Measurements from ENCODE around the gene KDELR3.

Gene KDELR3

DNA sequence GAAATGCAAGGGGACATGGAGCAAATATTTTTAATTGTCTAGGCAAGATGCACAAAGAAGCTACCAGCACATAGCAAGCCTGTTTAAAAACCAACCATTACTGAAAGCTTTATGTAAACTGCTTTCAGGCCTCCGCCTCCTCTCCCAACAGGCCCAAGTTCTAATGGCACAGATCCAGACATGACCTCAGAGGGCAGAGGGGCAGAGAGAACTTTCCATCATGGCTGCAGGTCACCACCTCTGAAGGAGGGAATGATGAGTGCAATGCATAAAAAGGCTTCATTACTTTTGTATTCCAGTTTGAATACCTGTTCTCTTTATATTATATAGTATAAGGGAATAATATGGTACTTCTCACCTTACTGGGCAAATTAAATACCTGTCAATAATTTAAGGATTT is 23.0 kb downstream of the KDELR3 start:
- no peak overlapping the region for H3K4me3 ChIP-seq (ENCODE audit: low read length)
- no peak overlapping the region for H3K9ac ChIP-seq (ENCODE audit: low read depth, low read length)
- H3K36me3 ChIP-seq (ENCODE audit: insufficient read depth, low read length): peaks cover 94% of the 10 kb centered on the region
- peaks cover 44% of the 10 kb centered on the region for H3K4me1 ChIP-seq (ENCODE audit: control insufficient read depth, insufficient read depth, low read length)
- H3K9me3 ChIP-seq (replicated peaks; ENCODE audit: low read length): no peaks in the 10 kb centered on the region
- H3K27me3 ChIP-seq (ENCODE audit: control insufficient read depth, insufficient read depth, low read length): no peaks in the 10 kb centered on the region
- H3K4me2 ChIP-seq (ENCODE audit: low read length): no peak overlapping the region

GRCh38 chr22:38491707-38492348 is 23.9 kb downstream of the KDELR3 start:
- Histone ChIP-seq H3K4me2 (ENCODE audit: low read length) (no peak overlapping the region), H3K9ac (ENCODE audit: low read depth, low read length) (no peak overlapping the region), H3K36me3 (ENCODE audit: insufficient read depth, low read length) (peaks cover 94% of the 10 kb centered on the region), H3K9me3 (replicated peaks; ENCODE audit: low read length) (no peaks in the 10 kb centered on the region), H3K4me3 (ENCODE audit: low read length) (no peak overlapping the region), H3K27me3 (ENCODE audit: control insufficient read depth, insufficient read depth, low read length) (no peaks in the 10 kb centered on the region), H3K4me1 (ENCODE audit: control insufficient read depth, insufficient read depth, low read length) (peaks cover 44% of the 10 kb centered on the region)

DNA sequence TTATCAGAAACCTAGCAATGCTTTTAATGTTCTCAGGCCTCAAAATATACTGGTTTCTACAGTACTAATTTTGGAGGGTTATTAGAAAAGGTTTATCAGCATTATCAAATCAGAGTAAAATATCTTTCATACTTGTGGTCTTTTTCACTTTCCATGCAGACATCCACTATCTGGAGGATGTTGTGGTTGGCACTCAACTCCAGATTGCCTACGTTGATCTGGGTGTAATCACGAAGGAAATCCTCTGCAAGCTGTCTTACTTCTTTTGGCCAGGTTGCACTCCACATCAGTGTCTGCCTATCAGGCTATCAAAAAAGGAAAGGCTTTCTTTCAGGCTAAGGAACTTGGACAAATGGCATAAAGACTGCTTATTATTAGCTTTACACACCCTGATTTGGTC is 26.6 kb downstream of the KDELR3 start:
- Histone ChIP-seq H3K9ac (ENCODE audit: low read depth, low read length) (peak overlapping the region; percentile 30), H3K4me1 (ENCODE audit: control insufficient read depth, insufficient read depth, low read length) (peaks cover 44% of the 10 kb centered on the region), H3K36me3 (ENCODE audit: insufficient read depth, low read length) (peaks cover 96% of the 10 kb centered on the region)

DNA sequence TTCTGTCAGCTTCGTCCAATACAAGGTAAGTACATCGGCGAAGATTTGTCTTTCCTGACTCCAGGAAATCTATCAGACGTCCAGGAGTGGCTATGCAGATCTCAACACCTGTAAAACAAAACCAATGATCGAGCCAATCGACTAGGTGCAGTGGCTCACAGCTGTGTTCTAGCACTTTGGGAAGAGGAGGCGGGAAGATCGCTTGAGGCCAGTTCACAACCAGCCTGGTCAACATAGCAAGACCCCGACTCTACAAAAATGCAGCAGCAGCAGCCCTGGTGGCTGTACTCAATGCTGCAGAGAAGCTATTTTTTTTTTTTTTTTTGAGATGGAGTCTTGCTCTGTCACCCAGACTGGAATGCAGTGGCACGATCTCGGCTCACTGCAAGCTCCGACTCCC is 27.0 kb downstream of the KDELR3 start:
- peak overlapping the region; percentile 22 for H3K4me2 ChIP-seq (ENCODE audit: low read length)
- H3K4me1 ChIP-seq (ENCODE audit: control insufficient read depth, insufficient read depth, low read length): peaks cover 44% of the 10 kb centered on the region
- H3K27me3 ChIP-seq (ENCODE audit: control insufficient read depth, insufficient read depth, low read length): no peaks in the 10 kb centered on the region
- H3K36me3 ChIP-seq (ENCODE audit: insufficient read depth, low read length): peaks cover 95% of the 10 kb centered on the region
- H3K9ac ChIP-seq (ENCODE audit: low read depth, low read length): peak overlapping the region; percentile 30
- H3K4me3 ChIP-seq (ENCODE audit: low read length): no peak overlapping the region
- H3K9me3 ChIP-seq (replicated peaks; ENCODE audit: low read length): no peaks in the 10 kb centered on the region

More for the DNA sequence above, 26.6 kb downstream of the KDELR3 start:
- peak overlapping the region; percentile 31 for H3K4me2 ChIP-seq (ENCODE audit: low read length)
- H3K9me3 ChIP-seq (replicated peaks; ENCODE audit: low read length): no peaks in the 10 kb centered on the region
- H3K4me3 ChIP-seq (ENCODE audit: low read length): no peak overlapping the region
- no peaks in the 10 kb centered on the region for H3K27me3 ChIP-seq (ENCODE audit: control insufficient read depth, insufficient read depth, low read length)

DNA sequence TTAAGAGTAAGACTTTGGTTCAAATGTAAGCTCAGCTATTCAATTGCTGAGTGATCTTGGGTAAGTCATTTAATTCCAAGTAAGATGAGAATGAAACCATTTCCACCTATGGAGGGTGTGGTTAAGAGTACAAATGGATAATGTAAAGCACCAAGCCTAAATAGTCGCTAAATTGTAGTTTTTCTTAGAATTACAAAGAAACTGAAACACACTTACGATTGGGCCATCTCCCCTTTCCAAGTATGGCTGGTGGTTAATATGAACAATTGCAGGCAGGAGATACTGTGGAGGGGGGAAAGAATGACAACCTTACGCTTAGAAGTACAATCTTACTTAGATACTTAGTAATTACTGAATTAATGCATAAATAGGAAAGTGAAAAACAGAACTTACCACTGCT is 30.0 kb downstream of the KDELR3 start:
- Histone ChIP-seq H3K9ac (ENCODE audit: low read depth, low read length) (no peak overlapping the region), H3K4me3 (ENCODE audit: low read length) (no peak overlapping the region), H3K36me3 (ENCODE audit: insufficient read depth, low read length) (peaks cover 89% of the 10 kb centered on the region), H3K9me3 (replicated peaks; ENCODE audit: low read length) (no peaks in the 10 kb centered on the region), H3K4me1 (ENCODE audit: control insufficient read depth, insufficient read depth, low read length) (peaks cover 33% of the 10 kb centered on the region), H3K4me2 (ENCODE audit: low read length) (no peak overlapping the region), H3K27me3 (ENCODE audit: control insufficient read depth, insufficient read depth, low read length) (no peaks in the 10 kb centered on the region)

DNA sequence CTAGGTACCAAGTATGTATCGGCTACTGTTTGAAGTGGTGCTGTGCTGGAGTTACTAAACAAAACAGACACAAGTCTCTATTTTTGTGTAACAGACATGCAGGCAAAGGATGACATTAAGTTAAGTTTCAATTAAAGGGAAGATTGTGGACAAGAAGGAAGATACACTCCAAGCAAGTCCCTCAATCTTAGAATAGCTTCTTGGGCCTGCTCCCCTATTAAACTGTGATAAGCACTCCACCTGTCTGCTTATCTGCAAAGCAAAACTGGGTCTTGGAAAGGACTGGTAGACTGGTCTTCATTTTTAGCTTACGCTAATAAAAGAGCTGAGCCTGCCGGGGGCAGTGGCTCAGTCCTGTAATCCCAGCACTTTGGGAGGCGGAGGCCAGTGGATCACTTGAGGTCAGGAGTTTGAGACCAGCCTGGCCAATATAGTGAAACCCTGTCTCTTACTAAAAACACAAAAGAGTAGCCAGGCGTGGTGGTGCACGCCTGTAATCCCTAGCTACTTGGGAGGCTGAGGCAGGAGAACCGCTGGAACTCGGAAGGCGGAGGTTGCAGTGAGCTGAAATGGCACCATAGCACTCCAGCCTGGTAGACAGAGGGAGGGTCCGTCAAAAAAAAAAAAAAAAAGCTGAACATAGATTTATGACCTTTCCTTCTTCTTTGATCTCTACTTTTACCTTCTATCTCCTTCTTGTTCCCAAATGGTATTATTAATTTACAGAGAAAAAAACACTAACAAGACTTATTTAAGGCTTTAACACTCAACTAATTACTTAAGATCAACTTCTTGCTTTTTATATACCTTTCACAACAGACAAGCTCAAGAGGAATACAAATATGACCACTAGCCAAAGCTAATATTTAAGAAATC is 34.1 kb downstream of the KDELR3 start:
- Histone ChIP-seq H3K9me3 (replicated peaks; ENCODE audit: low read length) (no peaks in the 10 kb centered on the region), H3K4me3 (ENCODE audit: low read length) (no peak overlapping the region), H3K27me3 (ENCODE audit: control insufficient read depth, insufficient read depth, low read length) (no peaks in the 10 kb centered on the region), H3K4me1 (ENCODE audit: control insufficient read depth, insufficient read depth, low read length) (peaks cover 21% of the 10 kb centered on the region), H3K4me2 (ENCODE audit: low read length) (peak overlapping the region; percentile 91), H3K36me3 (ENCODE audit: insufficient read depth, low read length) (peaks cover 74% of the 10 kb centered on the region), H3K9ac (ENCODE audit: low read depth, low read length) (no peak overlapping the region)

DNA sequence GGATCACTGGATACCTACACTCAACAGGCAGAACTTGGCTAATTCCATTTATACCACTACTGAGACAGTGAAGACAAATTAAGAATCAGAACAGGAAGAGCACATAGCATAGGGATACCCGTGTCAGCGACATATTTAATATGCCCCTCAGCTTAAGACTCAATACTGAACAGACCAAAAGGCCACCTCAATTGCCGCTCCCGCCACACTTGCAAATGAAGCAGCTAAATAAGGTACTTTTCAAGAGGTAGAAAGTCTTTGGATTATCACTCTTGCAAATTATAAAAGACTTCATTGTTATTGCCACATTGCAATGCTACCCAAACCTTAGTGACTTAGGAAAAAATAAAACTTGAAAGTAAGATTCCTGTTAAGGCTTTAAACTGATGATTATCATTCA is 35.1 kb downstream of the KDELR3 start:
- H3K9me3 ChIP-seq (replicated peaks; ENCODE audit: low read length): no peaks in the 10 kb centered on the region
- peak overlapping the region; percentile 100 for H3K4me3 ChIP-seq (ENCODE audit: low read length)
- H3K4me1 ChIP-seq (ENCODE audit: control insufficient read depth, insufficient read depth, low read length): peaks cover 22% of the 10 kb centered on the region
- H3K9ac ChIP-seq (ENCODE audit: low read depth, low read length): peak overlapping the region; percentile 100
- peaks cover 65% of the 10 kb centered on the region for H3K36me3 ChIP-seq (ENCODE audit: insufficient read depth, low read length)
- H3K4me2 ChIP-seq (ENCODE audit: low read length): peak overlapping the region; percentile 91
- no peaks in the 10 kb centered on the region for H3K27me3 ChIP-seq (ENCODE audit: control insufficient read depth, insufficient read depth, low read length)

DNA sequence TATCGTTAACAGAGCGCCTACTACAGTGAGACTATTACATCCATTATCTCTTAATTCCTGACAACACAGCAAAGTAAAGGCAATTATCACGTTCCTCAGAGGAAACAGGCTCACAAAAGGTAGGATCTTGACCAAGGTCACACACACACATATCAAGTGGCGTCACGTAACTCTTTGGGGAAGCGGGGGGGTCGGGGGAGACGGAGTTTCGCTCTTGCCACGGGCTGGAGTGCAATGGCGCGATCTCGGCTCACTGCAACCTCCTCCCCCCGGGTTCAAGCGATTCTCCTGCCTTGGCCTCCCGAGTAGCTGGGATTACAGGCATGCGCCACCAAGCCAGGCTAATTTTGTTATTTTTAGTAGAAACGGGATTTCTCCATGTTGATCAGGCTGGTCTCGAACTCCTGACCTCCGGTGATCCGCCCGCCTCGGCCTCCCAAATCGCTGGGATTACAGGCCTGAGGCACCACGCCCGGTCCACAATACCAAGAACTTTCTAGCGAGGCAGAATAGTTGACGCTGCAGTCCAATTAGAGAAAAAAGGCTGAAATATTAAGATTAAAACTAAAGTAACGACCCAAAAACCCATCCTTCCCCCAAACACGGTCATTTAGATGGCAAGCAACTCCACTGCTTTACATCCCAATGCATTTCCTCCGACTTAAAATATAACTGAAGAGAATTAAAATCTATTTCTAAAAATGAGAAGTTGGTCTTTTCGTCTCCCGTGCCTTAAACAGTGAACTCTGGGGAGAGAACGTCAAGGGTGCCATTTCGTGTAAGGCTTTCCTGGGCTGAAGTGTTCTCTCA is 37.0 kb downstream of the KDELR3 start:
- H3K4me3 ChIP-seq (ENCODE audit: low read length): peak overlapping the region; percentile 100
- peaks cover 22% of the 10 kb centered on the region for H3K4me1 ChIP-seq (ENCODE audit: control insufficient read depth, insufficient read depth, low read length)
- H3K4me2 ChIP-seq (ENCODE audit: low read length): peak overlapping the region; percentile 91
- peaks cover 47% of the 10 kb centered on the region for H3K36me3 ChIP-seq (ENCODE audit: insufficient read depth, low read length)
- H3K9ac ChIP-seq (ENCODE audit: low read depth, low read length): peak overlapping the region; percentile 100
- H3K9me3 ChIP-seq (replicated peaks; ENCODE audit: low read length): no peaks in the 10 kb centered on the region
- H3K27me3 ChIP-seq (ENCODE audit: control insufficient read depth, insufficient read depth, low read length): no peaks in the 10 kb centered on the region

- Histone ChIP-seq H3K27me3 (ENCODE audit: control insufficient read depth, insufficient read depth, low read length) (no peaks in the 10 kb centered on the region), H3K4me1 (ENCODE audit: control insufficient read depth, insufficient read depth, low read length) (peaks cover 22% of the 10 kb centered on the region), H3K9me3 (replicated peaks; ENCODE audit: low read length) (no peaks in the 10 kb centered on the region), H3K4me2 (ENCODE audit: low read length) (peak overlapping the region; percentile 91), H3K36me3 (ENCODE audit: insufficient read depth, low read length) (peaks cover 43% of the 10 kb centered on the region), H3K9ac (ENCODE audit: low read depth, low read length) (peak overlapping the region; percentile 100), H3K4me3 (ENCODE audit: low read length) (peak overlapping the region; percentile 100)
Measured at GRCh38 chr22:38505541-38506117, 37.7 kb downstream of the KDELR3 start.

- Histone ChIP-seq H3K9ac (ENCODE audit: low read depth, low read length) (peak within 1 kb of the TSS; percentile 100), H3K4me2 (ENCODE audit: low read length) (peak within 1 kb of the TSS; percentile 94), H3K4me3 (ENCODE audit: low read length) (peak within 1 kb of the TSS; percentile 100), H3K4me1 (ENCODE audit: control insufficient read depth, insufficient read depth, low read length) (peaks cover 22% of the 10 kb centered on the region), H3K27me3 (ENCODE audit: control insufficient read depth, insufficient read depth, low read length) (no peaks in the 10 kb centered on the region), H3K36me3 (ENCODE audit: insufficient read depth, low read length) (peaks cover 37% of the 10 kb centered on the region), H3K9me3 (replicated peaks; ENCODE audit: low read length) (no peaks in the 10 kb centered on the region)
Measured at GRCh38 chr22:38506118-38506962, 38.4 kb downstream of the KDELR3 start, which contains the start of gene DDX17. TSS of gene DDX17 (minus strand) at chr22:38506311.

All from skeletal muscle satellite cell (primary cell).